Measurements from ENCODE around the gene PRKAR2B. TPM values are rescaled to one million over a fixed set of nuclear protein-coding genes. Genes with fewer than 3 reads are reported as not detected.
"Not testable (repeated sequence)": the region's sequence is repeated elsewhere in the genome, so short reads cannot be mapped to it uniquely, and the experiment has no call there.

PRKAR2B gene
- total and polyA plus RNA-seq, 4 donors, result 0.88 to 41.8 (median 1.6) TPM

DNA sequence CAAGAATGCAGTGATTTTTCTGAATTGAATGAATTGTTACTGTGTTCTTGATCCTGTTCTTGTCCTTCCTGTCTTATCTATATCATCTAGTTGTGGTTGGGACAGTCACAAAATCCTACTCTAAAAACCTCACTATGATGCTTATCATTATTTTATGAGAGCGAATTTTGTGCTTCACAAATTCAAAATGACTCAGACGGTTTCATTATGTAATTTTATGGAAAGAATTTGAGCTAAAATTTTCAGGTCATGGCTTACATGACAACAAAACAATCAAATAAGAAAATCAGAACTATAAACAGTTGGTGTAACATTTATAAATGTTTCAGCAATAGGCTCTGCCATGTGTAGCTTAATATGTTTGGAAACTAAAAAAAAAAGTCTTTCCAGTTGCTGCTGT, 6.9 kb downstream of the PRKAR2B start:
- Histone ChIP-seq H3K27ac (ENCODE audit: low read depth in 1 of 2, low read length in 2 of 2) (no peak overlapping the region), H3K27me3 (ENCODE audit: control insufficient read depth in 4 of 4, insufficient read depth in 4 of 4, low read length in 3 of 4) (no peaks in the 10 kb centered on the region), H3K9me3 (ENCODE audit: control insufficient read depth in 4 of 4, low read length in 3 of 4) (peaks cover 0 to 1% (median 0%) of the 10 kb centered on the region in 4 donors), H3K36me3 (ENCODE audit: control insufficient read depth in 4 of 4, insufficient read depth in 3 of 4, low read depth in 1 of 4, low read length in 3 of 4) (no peaks in the 10 kb centered on the region), H3K9ac (ENCODE audit: low read depth in 1 of 2, low read length in 2 of 2) (no peak overlapping the region), H3K4me1 (ENCODE audit: control insufficient read depth in 4 of 4, insufficient read depth in 4 of 4, low read length in 3 of 4) (no peaks in the 10 kb centered on the region), H3K4me3 (ENCODE audit: low read depth in 1 of 3, low read length in 3 of 3) (no peak overlapping the region)
- TF ChIP-seq RXRA (IDR thresholded peaks at IDR 0.05) (no peak), YY1 (IDR thresholded peaks at IDR 0.05) (no peak), EGR1 (IDR thresholded peaks at IDR 0.05; ENCODE audit: low read depth in 2 of 2) (no peak), FOXA1 (IDR thresholded peaks at IDR 0.05) (no peak), FOXA2 (IDR thresholded peaks at IDR 0.05) (no peak), NR2F2 (IDR thresholded peaks at IDR 0.05) (no peak), RAD21 (IDR thresholded peaks at IDR 0.05) (no peak), HNF4G (IDR thresholded peaks at IDR 0.05) (no peak), HNF4A (conservative IDR thresholded peaks at IDR 0.05) (no peak), SP1 (IDR thresholded peaks at IDR 0.05) (no peak), GABPA (IDR thresholded peaks at IDR 0.05 in 1 of 2, conservative IDR thresholded peaks at IDR 0.05 in 1 of 2) (no peak)
- TF ChIP-seq, protein P1, sequence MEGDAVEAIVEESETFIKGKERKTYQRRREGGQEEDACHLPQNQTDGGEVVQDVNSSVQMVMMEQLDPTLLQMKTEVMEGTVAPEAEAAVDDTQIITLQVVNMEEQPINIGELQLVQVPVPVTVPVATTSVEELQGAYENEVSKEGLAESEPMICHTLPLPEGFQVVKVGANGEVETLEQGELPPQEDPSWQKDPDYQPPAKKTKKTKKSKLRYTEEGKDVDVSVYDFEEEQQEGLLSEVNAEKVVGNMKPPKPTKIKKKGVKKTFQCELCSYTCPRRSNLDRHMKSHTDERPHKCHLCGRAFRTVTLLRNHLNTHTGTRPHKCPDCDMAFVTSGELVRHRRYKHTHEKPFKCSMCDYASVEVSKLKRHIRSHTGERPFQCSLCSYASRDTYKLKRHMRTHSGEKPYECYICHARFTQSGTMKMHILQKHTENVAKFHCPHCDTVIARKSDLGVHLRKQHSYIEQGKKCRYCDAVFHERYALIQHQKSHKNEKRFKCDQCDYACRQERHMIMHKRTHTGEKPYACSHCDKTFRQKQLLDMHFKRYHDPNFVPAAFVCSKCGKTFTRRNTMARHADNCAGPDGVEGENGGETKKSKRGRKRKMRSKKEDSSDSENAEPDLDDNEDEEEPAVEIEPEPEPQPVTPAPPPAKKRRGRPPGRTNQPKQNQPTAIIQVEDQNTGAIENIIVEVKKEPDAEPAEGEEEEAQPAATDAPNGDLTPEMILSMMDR (IDR thresholded peaks at IDR 0.05; ENCODE audit: low read depth, low read length, missing input control), result no peak
- TF ChIP-seq, protein P2, sequence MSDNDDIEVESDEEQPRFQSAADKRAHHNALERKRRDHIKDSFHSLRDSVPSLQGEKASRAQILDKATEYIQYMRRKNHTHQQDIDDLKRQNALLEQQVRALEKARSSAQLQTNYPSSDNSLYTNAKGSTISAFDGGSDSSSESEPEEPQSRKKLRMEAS (IDR thresholded peaks at IDR 0.05), result no peak
- TF ChIP-seq, protein P3, sequence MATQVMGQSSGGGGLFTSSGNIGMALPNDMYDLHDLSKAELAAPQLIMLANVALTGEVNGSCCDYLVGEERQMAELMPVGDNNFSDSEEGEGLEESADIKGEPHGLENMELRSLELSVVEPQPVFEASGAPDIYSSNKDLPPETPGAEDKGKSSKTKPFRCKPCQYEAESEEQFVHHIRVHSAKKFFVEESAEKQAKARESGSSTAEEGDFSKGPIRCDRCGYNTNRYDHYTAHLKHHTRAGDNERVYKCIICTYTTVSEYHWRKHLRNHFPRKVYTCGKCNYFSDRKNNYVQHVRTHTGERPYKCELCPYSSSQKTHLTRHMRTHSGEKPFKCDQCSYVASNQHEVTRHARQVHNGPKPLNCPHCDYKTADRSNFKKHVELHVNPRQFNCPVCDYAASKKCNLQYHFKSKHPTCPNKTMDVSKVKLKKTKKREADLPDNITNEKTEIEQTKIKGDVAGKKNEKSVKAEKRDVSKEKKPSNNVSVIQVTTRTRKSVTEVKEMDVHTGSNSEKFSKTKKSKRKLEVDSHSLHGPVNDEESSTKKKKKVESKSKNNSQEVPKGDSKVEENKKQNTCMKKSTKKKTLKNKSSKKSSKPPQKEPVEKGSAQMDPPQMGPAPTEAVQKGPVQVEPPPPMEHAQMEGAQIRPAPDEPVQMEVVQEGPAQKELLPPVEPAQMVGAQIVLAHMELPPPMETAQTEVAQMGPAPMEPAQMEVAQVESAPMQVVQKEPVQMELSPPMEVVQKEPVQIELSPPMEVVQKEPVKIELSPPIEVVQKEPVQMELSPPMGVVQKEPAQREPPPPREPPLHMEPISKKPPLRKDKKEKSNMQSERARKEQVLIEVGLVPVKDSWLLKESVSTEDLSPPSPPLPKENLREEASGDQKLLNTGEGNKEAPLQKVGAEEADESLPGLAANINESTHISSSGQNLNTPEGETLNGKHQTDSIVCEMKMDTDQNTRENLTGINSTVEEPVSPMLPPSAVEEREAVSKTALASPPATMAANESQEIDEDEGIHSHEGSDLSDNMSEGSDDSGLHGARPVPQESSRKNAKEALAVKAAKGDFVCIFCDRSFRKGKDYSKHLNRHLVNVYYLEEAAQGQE (IDR thresholded peaks at IDR 0.05), result no peak
- TF ChIP-seq, protein P4, sequence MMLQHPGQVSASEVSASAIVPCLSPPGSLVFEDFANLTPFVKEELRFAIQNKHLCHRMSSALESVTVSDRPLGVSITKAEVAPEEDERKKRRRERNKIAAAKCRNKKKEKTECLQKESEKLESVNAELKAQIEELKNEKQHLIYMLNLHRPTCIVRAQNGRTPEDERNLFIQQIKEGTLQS (IDR thresholded peaks at IDR 0.05), result no peak
- DNase-seq (ENCODE audit: low spot score), result no peak
- WGBS, result 78% methylated on average over 2 of the region's 2 CpGs

DNA sequence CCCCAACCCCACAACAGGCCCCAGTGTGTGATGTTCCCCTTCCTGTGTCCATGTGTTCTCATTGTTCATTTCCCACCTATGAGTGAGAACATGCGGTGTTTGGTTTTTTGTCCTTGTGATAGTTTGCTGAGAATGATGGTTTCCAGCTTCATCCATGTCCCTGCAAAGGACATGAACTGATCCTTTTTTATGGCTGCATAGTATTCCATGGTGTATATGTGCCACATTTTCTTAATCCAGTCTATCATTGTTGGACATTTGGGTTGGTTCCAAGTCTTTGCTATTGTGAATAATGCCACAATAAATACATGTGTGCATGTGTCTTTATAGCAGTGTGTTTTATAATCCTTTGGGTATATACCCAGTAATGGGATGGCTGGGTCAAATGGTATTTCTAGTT, 10.5 kb downstream of the PRKAR2B start:
- not testable (repeated sequence) for H3K27me3 ChIP-seq (ENCODE audit: control insufficient read depth in 4 of 4, insufficient read depth in 4 of 4, low read length in 3 of 4); H3K4me1 ChIP-seq (ENCODE audit: control insufficient read depth in 4 of 4, insufficient read depth in 4 of 4, low read length in 3 of 4); H3K4me3 ChIP-seq (ENCODE audit: low read depth in 1 of 3, low read length in 3 of 3); H3K36me3 ChIP-seq (ENCODE audit: control insufficient read depth in 4 of 4, insufficient read depth in 3 of 4, low read depth in 1 of 4, low read length in 3 of 4); DNase-seq (ENCODE audit: low spot score); H3K9ac ChIP-seq (ENCODE audit: low read depth in 1 of 2, low read length in 2 of 2); H3K9me3 ChIP-seq (ENCODE audit: control insufficient read depth in 4 of 4, low read length in 3 of 4); H3K27ac ChIP-seq (ENCODE audit: low read depth in 1 of 2, low read length in 2 of 2)
- WGBS, result 100% methylated on average over 1 of the region's 1 CpG

DNA sequence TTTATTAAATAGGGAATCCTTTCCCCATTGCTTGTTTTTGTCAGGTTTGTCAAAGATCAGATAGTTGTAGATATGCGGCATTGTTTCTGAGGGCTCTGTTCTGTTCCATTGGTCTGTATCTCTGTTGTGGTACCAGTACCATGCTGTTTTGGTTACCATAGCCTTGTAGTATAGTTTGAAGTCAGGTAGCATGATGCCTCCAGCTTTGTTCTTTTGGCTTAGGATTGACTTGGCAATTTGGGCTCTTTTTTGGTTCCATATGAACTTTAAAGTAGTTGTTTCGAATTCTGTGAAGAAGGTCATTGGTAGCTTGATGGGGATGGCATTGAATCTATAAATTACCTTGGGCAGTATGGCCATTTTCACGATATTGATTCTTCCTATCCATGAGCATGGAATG, 11.6 kb downstream of the PRKAR2B start:
- not testable (repeated sequence) for H3K27me3 ChIP-seq (ENCODE audit: control insufficient read depth in 4 of 4, insufficient read depth in 4 of 4, low read length in 3 of 4); H3K27ac ChIP-seq (ENCODE audit: low read depth in 1 of 2, low read length in 2 of 2); H3K36me3 ChIP-seq (ENCODE audit: control insufficient read depth in 4 of 4, insufficient read depth in 3 of 4, low read depth in 1 of 4, low read length in 3 of 4); H3K4me1 ChIP-seq (ENCODE audit: control insufficient read depth in 4 of 4, insufficient read depth in 4 of 4, low read length in 3 of 4); H3K9me3 ChIP-seq (ENCODE audit: control insufficient read depth in 4 of 4, low read length in 3 of 4); H3K4me3 ChIP-seq (ENCODE audit: low read depth in 1 of 3, low read length in 3 of 3); H3K9ac ChIP-seq (ENCODE audit: low read depth in 1 of 2, low read length in 2 of 2); DNase-seq (ENCODE audit: low spot score)
- WGBS, result 91% methylated on average over 3 of the region's 3 CpGs
